Stomach (tissue), 4 donors: ENCODE data around the gene CHD6.

Experiments
- EP300 ChIP-seq: sonication (generic); formaldehyde crosslinking; IDR thresholded peaks from one replicate; pipeline ENCODE4 v1.6.1; 2017; ENCODE audit warnings: antibody characterized with exemption
- POLR2A ChIP-seq, 4 donors: fragments of 450-650 bp; IDR thresholded peaks; one replicate each; pipeline ENCODE4 v1.6.1; 2016; ENCODE audit warnings: antibody characterized with exemption in 4 of 4, control low read depth in 2 of 4, mild to moderate bottlenecking in 1 of 4, moderate library complexity in 1 of 4
- POLR2AphosphoS5 ChIP-seq, 3 donors: sonication (generic); formaldehyde crosslinking; IDR thresholded peaks; one replicate each; pipeline ENCODE4 v1.6.1; 2016; ENCODE audit warnings: antibody characterized with exemption in 3 of 3
- TF ChIP-seq, protein P1 (sequence below), 7 experiments: fragments of 450-650 bp in 4 of 7; fragments of 200-600 bp in 3 of 7; sonication (generic) in 3 of 7; IDR thresholded peaks; one replicate each; pipeline ENCODE4 v1.5.1; 2016 to 2019; ENCODE audit warnings: antibody characterized with exemption in 7 of 7, control low read depth in 2 of 7, mild to moderate bottlenecking in 1 of 7

DNA sequence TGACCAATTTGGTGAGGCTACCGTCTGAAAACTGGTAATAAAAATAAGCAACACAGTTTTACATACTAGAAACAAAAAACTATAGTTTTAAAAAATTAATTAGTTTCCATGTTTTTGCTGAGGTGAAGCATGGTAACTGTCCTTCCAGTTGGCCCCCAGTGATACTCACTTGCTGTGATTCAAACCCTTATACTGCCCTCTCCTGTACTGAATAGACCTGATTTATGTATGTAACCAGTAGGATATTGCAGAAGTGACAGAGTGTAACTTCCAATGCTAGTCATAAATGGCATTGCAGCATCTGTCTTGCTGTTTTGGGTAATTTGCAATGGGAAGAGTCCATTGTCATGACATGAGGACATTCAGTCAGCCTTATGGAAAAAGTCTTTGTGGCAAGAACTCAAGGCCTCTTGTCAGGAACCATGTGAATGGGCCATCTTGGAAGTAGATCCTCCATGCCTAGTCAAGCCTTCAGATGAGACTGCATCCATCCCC is 8.9 kb upstream of the CHD6 start:
- TF ChIP-seq, protein P1, sequence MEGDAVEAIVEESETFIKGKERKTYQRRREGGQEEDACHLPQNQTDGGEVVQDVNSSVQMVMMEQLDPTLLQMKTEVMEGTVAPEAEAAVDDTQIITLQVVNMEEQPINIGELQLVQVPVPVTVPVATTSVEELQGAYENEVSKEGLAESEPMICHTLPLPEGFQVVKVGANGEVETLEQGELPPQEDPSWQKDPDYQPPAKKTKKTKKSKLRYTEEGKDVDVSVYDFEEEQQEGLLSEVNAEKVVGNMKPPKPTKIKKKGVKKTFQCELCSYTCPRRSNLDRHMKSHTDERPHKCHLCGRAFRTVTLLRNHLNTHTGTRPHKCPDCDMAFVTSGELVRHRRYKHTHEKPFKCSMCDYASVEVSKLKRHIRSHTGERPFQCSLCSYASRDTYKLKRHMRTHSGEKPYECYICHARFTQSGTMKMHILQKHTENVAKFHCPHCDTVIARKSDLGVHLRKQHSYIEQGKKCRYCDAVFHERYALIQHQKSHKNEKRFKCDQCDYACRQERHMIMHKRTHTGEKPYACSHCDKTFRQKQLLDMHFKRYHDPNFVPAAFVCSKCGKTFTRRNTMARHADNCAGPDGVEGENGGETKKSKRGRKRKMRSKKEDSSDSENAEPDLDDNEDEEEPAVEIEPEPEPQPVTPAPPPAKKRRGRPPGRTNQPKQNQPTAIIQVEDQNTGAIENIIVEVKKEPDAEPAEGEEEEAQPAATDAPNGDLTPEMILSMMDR (IDR thresholded peaks at IDR 0.05), result no peak
- TF ChIP-seq POLR2A (IDR thresholded peaks at IDR 0.05) (no peak), EP300 (no peak), POLR2AphosphoS5 (IDR thresholded peaks at IDR 0.05) (no peak)
